Type B pancreatic cell (in vitro differentiated cells): Measurements from ENCODE around the gene CYP1B1. TPM values are rescaled to one million over a fixed set of nuclear protein-coding genes. Genes with fewer than 3 reads are reported as not detected.
"Not testable (repeated sequence)": the region's sequence is repeated elsewhere in the genome, so short reads cannot be mapped to it uniquely, and the experiment has no call there.

ENCODE experiments used
- DNase-seq: peaks from one replicate; pipeline ENCODE4 v3.0.0; 2021; ENCODE audit warnings: mixed read lengths; ENCODE audit not compliant: unreplicated experiment; ENCODE audit errors: extremely low spot score
- H3K27ac Mint-ChIP-seq: 2 replicates; pipeline ENCODE4 v1.8.0; 2021; ENCODE audit warnings: mild to moderate bottlenecking, mixed read lengths
- H3K27me3 Mint-ChIP-seq: 2 replicates; pipeline ENCODE4 v1.8.0; 2021; ENCODE audit warnings: mixed read lengths
- H3K36me3 Mint-ChIP-seq: 2 replicates; pipeline ENCODE4 v1.8.0; 2021; ENCODE audit warnings: mixed read lengths
- H3K4me1 Mint-ChIP-seq: one replicate; pipeline ENCODE4 v1.8.0; 2021; ENCODE audit warnings: mixed read lengths; ENCODE audit not compliant: unreplicated experiment
- H3K4me3 Mint-ChIP-seq: 2 replicates; pipeline ENCODE4 v1.8.0; 2021; ENCODE audit warnings: mild to moderate bottlenecking, mixed read lengths
- H3K9me3 Mint-ChIP-seq: 2 replicates; pipeline ENCODE4 v1.8.0; 2021; ENCODE audit warnings: mixed read lengths
- CTCF ChIP-seq: fragments of 200-600 bp; sonication (generic); conservative IDR thresholded peaks from 2 replicates; pipeline ENCODE4 v1.5.0; 2021; ENCODE audit warnings: antibody characterized with exemption, mild to moderate bottlenecking
- total RNA-seq: library from RNA; stranded (reverse); gene quantifications from 2 replicates; pipeline ENCODE4 v1.2.1, GENCODE V29; 2021; ENCODE audit warnings: low replicate concordance

The CYP1B1 gene
- total RNA-seq, 1 donor from 2014 or later, result 176 TPM

GRCh38 chr2:38030635-38031355 lies 45.2 kb downstream of the CYP1B1 start:
- DNase-seq, result no peak
- Mint-ChIP-seq H3K4me1 (peaks cover 11% of the 10 kb centered on the region), H3K36me3 (no peaks in the 10 kb centered on the region), H3K4me3 (no peak overlapping the region), H3K27me3 (peaks cover 2% of the 10 kb centered on the region), H3K27ac (no peak overlapping the region), H3K9me3 (peaks cover 3% of the 10 kb centered on the region)
- TF ChIP-seq CTCF, result no peak

GRCh38 chr2:38029512-38029911 lies 46.4 kb downstream of the CYP1B1 start:
- no peak for DNase-seq
- peaks cover 11% of the 10 kb centered on the region for H3K4me1 Mint-ChIP-seq
- H3K27me3 Mint-ChIP-seq, result no peaks in the 10 kb centered on the region
- no peak overlapping the region for H3K27ac Mint-ChIP-seq
- TF ChIP-seq CTCF, result no peak
- H3K9me3 Mint-ChIP-seq, result peaks cover 3% of the 10 kb centered on the region
- H3K36me3 Mint-ChIP-seq, result no peaks in the 10 kb centered on the region
- no peak overlapping the region for H3K4me3 Mint-ChIP-seq

- Mint-ChIP-seq H3K27me3 (no peaks in the 10 kb centered on the region), H3K4me1 (peaks cover 6% of the 10 kb centered on the region), H3K36me3 (no peaks in the 10 kb centered on the region), H3K9me3 (no peaks in the 10 kb centered on the region), H3K27ac (no peak overlapping the region), H3K4me3 (no peak overlapping the region)
- no peak for TF ChIP-seq CTCF
- no peak for DNase-seq
Observed at GRCh38 chr2:38028829-38029228, 47.1 kb downstream of the CYP1B1 start.

- Mint-ChIP-seq H3K9me3 (no peaks in the 10 kb centered on the region), H3K27ac (peak overlapping the region; percentile 41), H3K36me3 (no peaks in the 10 kb centered on the region), H3K27me3 (no peaks in the 10 kb centered on the region), H3K4me1 (peaks cover 6% of the 10 kb centered on the region), H3K4me3 (no peak overlapping the region)
- no peak for TF ChIP-seq CTCF
- DNase-seq, result no peak
Observed at GRCh38 chr2:38026846-38027245, 49.1 kb downstream of the CYP1B1 start.

- no peak overlapping the region for H3K27ac Mint-ChIP-seq
- H3K4me3 Mint-ChIP-seq, result no peak overlapping the region
- DNase-seq, result no peak
- TF ChIP-seq CTCF, result no peak
- no peaks in the 10 kb centered on the region for H3K36me3 Mint-ChIP-seq
- no peaks in the 10 kb centered on the region for H3K4me1 Mint-ChIP-seq
- H3K27me3 Mint-ChIP-seq, result no peaks in the 10 kb centered on the region
- no peaks in the 10 kb centered on the region for H3K9me3 Mint-ChIP-seq
Observed at GRCh38 chr2:38021589-38021988, 54.4 kb downstream of the CYP1B1 start.

GRCh38 chr2:38020359-38021069 lies 55.4 kb downstream of the CYP1B1 start:
- H3K9me3 Mint-ChIP-seq, H3K27ac Mint-ChIP-seq, H3K27me3 Mint-ChIP-seq, H3K4me1 Mint-ChIP-seq, H3K4me3 Mint-ChIP-seq, DNase-seq, H3K36me3 Mint-ChIP-seq: not testable (repeated sequence)
